Thoracic aorta (tissue), 2 donors: Measurements from ENCODE around the gene ANKRD42. TPM values are rescaled to one million over a fixed set of nuclear protein-coding genes. Genes with fewer than 3 reads are reported as not detected.

ENCODE experiments used
- ATAC-seq: fragments of 150-250 bp; one replicate; pipeline ENCODE4 v1.8.0; 2017; ENCODE audit warnings: low read depth; ENCODE audit not compliant: insufficient number of reproducible peaks, low FRiP score
- DNase-seq: peaks from one replicate; pipeline ENCODE4 v3.0.0-alpha.2; 2020; ENCODE audit warnings: low spot score
- H3K27ac ChIP-seq, 2 donors: fragments of 200-600 bp; sonication (generic); 1 replicate in 1 of 2; 2 replicates in 1 of 2; pipeline ENCODE4 v1.5.1; 2016; ENCODE audit warnings: mild to moderate bottlenecking in 2 of 2, moderate library complexity in 2 of 2
- H3K27me3 ChIP-seq: fragments of 200-600 bp; sonication (generic); replicated peaks from 2 replicates; pipeline ENCODE4 v1.6.0; 2016; ENCODE audit warnings: mild to moderate bottlenecking; ENCODE audit not compliant: insufficient read depth
- H3K36me3 ChIP-seq: fragments of 200-600 bp; sonication (generic); one replicate; pipeline ENCODE4 v1.5.1; 2016
- H3K4me1 ChIP-seq, 2 donors: fragments of 200-600 bp; sonication (generic); 1 replicate in 1 of 2; 2 replicates in 1 of 2; pipeline versions ENCODE4 v1.5.1 to v1.6.0; 2016; ENCODE audit warnings: low read depth in 2 of 2, mild to moderate bottlenecking in 1 of 2; ENCODE audit not compliant: control insufficient read depth in 1 of 2
- H3K4me3 ChIP-seq: fragments of 200-600 bp; sonication (generic); 2 replicates; pipeline ENCODE4 v1.5.1; 2016; ENCODE audit warnings: mild to moderate bottlenecking
- H3K9me3 ChIP-seq: fragments of 200-600 bp; sonication (generic); 2 replicates; pipeline ENCODE4 v1.5.1; 2016
- total RNA-seq, 2 donors: library from RNA; depleted of rRNA; stranded (reverse); fragments of >200 nt; gene quantifications; one replicate each; pipeline versions ENCODE4 v1.1.0 to v1.2.3, GENCODE V29; 2016
- TF ChIP-seq, protein P1 (sequence below): fragments of 200-600 bp; sonication (generic); IDR thresholded peaks from one replicate; pipeline ENCODE4 v1.5.1; 2019; ENCODE audit warnings: antibody characterized with exemption

The ANKRD42 gene
- total RNA-seq, 2 donors from 2014 or later = 11.6 to 25.6 TPM

DNA sequence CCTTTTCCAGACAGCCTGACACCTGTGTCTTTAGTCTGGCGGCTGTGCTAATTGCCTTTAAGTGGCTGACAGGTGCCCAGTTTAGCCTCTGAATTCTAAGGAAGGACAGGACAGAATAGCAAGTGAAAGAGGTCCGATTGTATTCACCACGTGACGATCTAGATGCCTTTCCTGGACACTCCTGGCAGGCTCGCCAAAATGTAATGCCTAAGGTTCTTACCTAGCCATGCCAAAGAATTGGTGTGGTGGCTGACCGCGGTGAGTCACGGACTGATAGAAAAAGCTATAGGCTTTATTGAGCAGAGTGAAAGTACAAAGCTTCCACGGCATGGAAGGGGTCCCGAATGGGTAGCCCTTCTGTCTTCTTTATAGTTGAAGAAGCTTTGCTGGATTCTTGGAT lies 26.7 kb downstream of the ANKRD42 start:
- Histone ChIP-seq H3K36me3 (no peaks in the 10 kb centered on the region), H3K27me3 (no peaks in the 10 kb centered on the region), H3K4me3 (no peak overlapping the region), H3K4me1 (no peaks in the 10 kb centered on the region), H3K27ac (no peak overlapping the region), H3K9me3 (no peaks in the 10 kb centered on the region)
- no peak for DNase-seq
- ATAC-seq = no peak
- TF ChIP-seq, protein P1, sequence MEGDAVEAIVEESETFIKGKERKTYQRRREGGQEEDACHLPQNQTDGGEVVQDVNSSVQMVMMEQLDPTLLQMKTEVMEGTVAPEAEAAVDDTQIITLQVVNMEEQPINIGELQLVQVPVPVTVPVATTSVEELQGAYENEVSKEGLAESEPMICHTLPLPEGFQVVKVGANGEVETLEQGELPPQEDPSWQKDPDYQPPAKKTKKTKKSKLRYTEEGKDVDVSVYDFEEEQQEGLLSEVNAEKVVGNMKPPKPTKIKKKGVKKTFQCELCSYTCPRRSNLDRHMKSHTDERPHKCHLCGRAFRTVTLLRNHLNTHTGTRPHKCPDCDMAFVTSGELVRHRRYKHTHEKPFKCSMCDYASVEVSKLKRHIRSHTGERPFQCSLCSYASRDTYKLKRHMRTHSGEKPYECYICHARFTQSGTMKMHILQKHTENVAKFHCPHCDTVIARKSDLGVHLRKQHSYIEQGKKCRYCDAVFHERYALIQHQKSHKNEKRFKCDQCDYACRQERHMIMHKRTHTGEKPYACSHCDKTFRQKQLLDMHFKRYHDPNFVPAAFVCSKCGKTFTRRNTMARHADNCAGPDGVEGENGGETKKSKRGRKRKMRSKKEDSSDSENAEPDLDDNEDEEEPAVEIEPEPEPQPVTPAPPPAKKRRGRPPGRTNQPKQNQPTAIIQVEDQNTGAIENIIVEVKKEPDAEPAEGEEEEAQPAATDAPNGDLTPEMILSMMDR = no peak

DNA sequence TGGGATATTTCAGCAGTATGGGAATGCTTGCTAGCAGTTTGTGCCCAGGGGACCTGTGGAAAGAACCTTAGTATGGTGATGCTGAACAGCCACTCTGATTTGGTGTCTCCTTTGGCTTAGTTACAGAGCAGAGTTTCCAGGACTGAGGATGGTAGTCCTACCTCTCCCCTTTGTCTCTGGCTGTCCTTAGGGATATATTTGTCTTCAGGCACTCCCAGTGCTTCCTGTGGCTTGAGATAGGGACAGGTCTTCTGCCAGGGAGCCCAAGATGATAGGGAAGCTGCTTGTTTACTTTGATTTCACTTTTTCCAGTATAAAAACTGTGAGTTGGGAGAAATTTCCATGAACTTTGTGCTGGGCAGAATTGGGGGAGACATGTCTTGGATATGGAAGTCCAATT lies 28.2 kb downstream of the ANKRD42 start:
- no peaks in the 10 kb centered on the region for H3K4me1 ChIP-seq
- H3K27ac ChIP-seq = no peak overlapping the region
- no peaks in the 10 kb centered on the region for H3K36me3 ChIP-seq
- no peaks in the 10 kb centered on the region for H3K9me3 ChIP-seq
- TF ChIP-seq, protein P1 = no peak
- no peak for DNase-seq
- H3K27me3 ChIP-seq = no peaks in the 10 kb centered on the region
- no peak overlapping the region for H3K4me3 ChIP-seq
- no peak for ATAC-seq

DNA sequence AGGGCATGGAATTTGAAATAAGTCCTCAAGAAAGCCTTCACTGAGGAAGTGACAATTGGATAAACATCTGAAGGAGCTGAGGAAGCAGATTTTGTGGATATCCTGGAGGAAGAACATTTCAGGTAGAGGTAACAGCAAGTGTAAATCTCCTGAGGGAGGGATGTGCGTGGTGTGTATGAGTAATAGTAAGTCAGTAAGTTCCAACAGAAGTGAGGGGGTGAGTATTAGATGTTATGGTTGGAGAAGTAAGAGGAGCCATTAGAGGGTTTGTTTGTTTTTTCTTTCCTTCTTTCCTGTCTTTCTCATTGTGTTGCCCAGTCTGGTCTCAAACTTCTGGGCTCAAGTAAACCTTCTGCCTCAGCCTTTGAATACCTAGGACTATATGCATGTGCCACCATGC lies 29.0 kb downstream of the ANKRD42 start:
- DNase-seq (no peak), ATAC-seq (no peak)
- H3K36me3 ChIP-seq = no peaks in the 10 kb centered on the region
- H3K4me3 ChIP-seq = no peak overlapping the region
- H3K27ac ChIP-seq = no peak overlapping the region
- TF ChIP-seq, protein P1 = no peak
- H3K27me3 ChIP-seq = no peaks in the 10 kb centered on the region
- no peaks in the 10 kb centered on the region for H3K9me3 ChIP-seq
- no peaks in the 10 kb centered on the region for H3K4me1 ChIP-seq

DNA sequence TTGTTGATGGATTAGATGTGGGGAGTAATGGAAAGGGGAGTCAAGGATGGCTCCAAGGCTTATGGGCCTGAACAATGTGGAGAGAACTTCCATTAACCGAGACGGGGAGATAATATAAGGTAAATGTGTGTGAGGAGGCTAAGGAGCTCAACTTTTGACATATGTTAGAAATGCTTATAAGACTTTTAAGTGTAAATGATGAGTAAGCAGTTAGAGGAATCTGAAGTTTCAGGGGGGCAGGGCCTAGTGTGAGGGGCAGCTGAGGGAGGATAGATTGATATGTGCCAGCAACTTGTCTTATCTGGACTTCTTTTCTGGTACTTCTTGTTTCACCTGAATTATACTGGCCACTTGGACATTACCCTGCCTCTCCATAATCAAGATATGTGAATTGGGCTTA lies 29.9 kb downstream of the ANKRD42 start:
- H3K36me3 ChIP-seq = no peaks in the 10 kb centered on the region
- no peak overlapping the region for H3K27ac ChIP-seq
- no peaks in the 10 kb centered on the region for H3K4me1 ChIP-seq
- no peak for DNase-seq
- no peaks in the 10 kb centered on the region for H3K9me3 ChIP-seq
- no peak overlapping the region for H3K4me3 ChIP-seq
- ATAC-seq = no peak
- TF ChIP-seq, protein P1 = no peak
- no peaks in the 10 kb centered on the region for H3K27me3 ChIP-seq

DNA sequence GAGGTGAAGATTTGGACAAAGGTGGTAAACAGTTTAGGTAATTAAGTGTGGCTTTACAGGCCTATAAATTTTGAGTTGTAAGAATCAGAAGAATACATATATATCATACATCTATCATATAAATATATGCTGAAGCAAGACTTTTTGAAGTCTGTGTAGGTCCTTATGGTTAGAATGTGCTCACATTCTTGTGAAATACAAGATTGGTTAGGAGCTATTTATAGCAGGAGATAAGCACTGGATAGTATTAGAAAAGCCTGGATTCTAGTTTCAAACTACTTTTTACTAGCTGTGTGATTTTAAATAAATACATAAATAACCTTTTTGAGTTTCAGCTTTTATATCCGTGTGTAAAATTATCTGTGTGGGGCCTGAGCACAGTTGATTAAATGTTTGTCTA lies 42.3 kb downstream of the ANKRD42 start:
- no peak overlapping the region for H3K27ac ChIP-seq
- no peak overlapping the region for H3K4me3 ChIP-seq
- no peaks in the 10 kb centered on the region for H3K36me3 ChIP-seq
- DNase-seq = no peak
- peaks cover 0 to 2% of the 10 kb centered on the region in 2 donors for H3K4me1 ChIP-seq
- TF ChIP-seq, protein P1 = no peak
- H3K27me3 ChIP-seq = no peaks in the 10 kb centered on the region
- H3K9me3 ChIP-seq = no peaks in the 10 kb centered on the region
- no peak for ATAC-seq
